IPS-11a (cell line): Measurements from ENCODE around the gene BRCC3.
A peak's percentile ranks its signal among the peaks of the same experiment; 100 is the strongest.

ENCODE experiments used
- H3K4me3 ChIP-seq: one replicate; pipeline ENCODE4 v1.5.1; 2013; ENCODE audit warnings: low read depth, low read length, control low read depth

Gene BRCC3

GRCh38 chrX:155056877-155057792, 14.2 kb upstream of the BRCC3 start:
- H3K4me3 ChIP-seq: no peak overlapping the region

- no peak overlapping the region for H3K4me3 ChIP-seq
Measured at GRCh38 chrX:155061760-155062159, 9.5 kb upstream of the BRCC3 start.

- H3K4me3 ChIP-seq: no peak overlapping the region
Measured at GRCh38 chrX:155065035-155065734, 6.1 kb upstream of the BRCC3 start.

- no peak overlapping the region for H3K4me3 ChIP-seq
Measured at GRCh38 chrX:155068165-155068564, 3.1 kb upstream of the BRCC3 start.

- no peak overlapping the region for H3K4me3 ChIP-seq
Measured at GRCh38 chrX:155069414-155069813, 1.9 kb upstream of the BRCC3 start.

- peak overlapping the region; percentile 44 for H3K4me3 ChIP-seq
Measured at GRCh38 chrX:155070038-155070437, 1.3 kb upstream of the BRCC3 start.

- peak overlapping the region; percentile 44 for H3K4me3 ChIP-seq
Measured at GRCh38 chrX:155070663-155070974, 689 bp upstream of the BRCC3 start.

GRCh38 chrX:155071694-155072280, 479 bp downstream of the BRCC3 start:
- H3K4me3 ChIP-seq: peak overlapping the region; percentile 81

GRCh38 chrX:155086202-155086840, 15.0 kb downstream of the BRCC3 start:
- H3K4me3 ChIP-seq: no peak overlapping the region

- no peak overlapping the region for H3K4me3 ChIP-seq
Measured at GRCh38 chrX:155086961-155087735, 15.8 kb downstream of the BRCC3 start.

GRCh38 chrX:155094468-155095061, 23.3 kb downstream of the BRCC3 start:
- H3K4me3 ChIP-seq: no peak overlapping the region

GRCh38 chrX:155105919-155106318, 34.6 kb downstream of the BRCC3 start:
- no peak overlapping the region for H3K4me3 ChIP-seq

- H3K4me3 ChIP-seq: no peak overlapping the region
Measured at GRCh38 chrX:155108427-155108826, 37.1 kb downstream of the BRCC3 start.

- no peak overlapping the region for H3K4me3 ChIP-seq
Measured at GRCh38 chrX:155112171-155112570, 40.9 kb downstream of the BRCC3 start.

GRCh38 chrX:155113097-155113496, 41.8 kb downstream of the BRCC3 start:
- H3K4me3 ChIP-seq: no peak overlapping the region

GRCh38 chrX:155115174-155115819, 44.0 kb downstream of the BRCC3 start:
- H3K4me3 ChIP-seq: no peak overlapping the region

GRCh38 chrX:155127465-155127864, 56.2 kb downstream of the BRCC3 start:
- no peak overlapping the region for H3K4me3 ChIP-seq

- H3K4me3 ChIP-seq: no peak overlapping the region
Measured at GRCh38 chrX:155127940-155128339, 56.6 kb downstream of the BRCC3 start.

- no peak overlapping the region for H3K4me3 ChIP-seq
Measured at GRCh38 chrX:155132110-155132509, 60.8 kb downstream of the BRCC3 start.

GRCh38 chrX:155134255-155134654, 62.9 kb downstream of the BRCC3 start:
- H3K4me3 ChIP-seq: no peak overlapping the region
